IPS-18c (cell line): Measurements from ENCODE around the gene PRDM2.
"Not testable (repeated sequence)": the region's sequence is repeated elsewhere in the genome, so short reads cannot be mapped to it uniquely, and the experiment has no call there.

Experiments used
- H3K4me3 ChIP-seq: 2 replicates; pipeline ENCODE4 v1.7.0; 2013; ENCODE audit warnings: low read depth, mild to moderate bottlenecking, low read length, moderate library complexity; ENCODE audit not compliant: insufficient read depth
- H3K9me3 ChIP-seq: one replicate; pipeline ENCODE4 v1.6.1; 2013; ENCODE audit warnings: mild to moderate bottlenecking, low read length, moderate library complexity; ENCODE audit not compliant: control insufficient read depth, insufficient read depth

PRDM2 gene, protein sequence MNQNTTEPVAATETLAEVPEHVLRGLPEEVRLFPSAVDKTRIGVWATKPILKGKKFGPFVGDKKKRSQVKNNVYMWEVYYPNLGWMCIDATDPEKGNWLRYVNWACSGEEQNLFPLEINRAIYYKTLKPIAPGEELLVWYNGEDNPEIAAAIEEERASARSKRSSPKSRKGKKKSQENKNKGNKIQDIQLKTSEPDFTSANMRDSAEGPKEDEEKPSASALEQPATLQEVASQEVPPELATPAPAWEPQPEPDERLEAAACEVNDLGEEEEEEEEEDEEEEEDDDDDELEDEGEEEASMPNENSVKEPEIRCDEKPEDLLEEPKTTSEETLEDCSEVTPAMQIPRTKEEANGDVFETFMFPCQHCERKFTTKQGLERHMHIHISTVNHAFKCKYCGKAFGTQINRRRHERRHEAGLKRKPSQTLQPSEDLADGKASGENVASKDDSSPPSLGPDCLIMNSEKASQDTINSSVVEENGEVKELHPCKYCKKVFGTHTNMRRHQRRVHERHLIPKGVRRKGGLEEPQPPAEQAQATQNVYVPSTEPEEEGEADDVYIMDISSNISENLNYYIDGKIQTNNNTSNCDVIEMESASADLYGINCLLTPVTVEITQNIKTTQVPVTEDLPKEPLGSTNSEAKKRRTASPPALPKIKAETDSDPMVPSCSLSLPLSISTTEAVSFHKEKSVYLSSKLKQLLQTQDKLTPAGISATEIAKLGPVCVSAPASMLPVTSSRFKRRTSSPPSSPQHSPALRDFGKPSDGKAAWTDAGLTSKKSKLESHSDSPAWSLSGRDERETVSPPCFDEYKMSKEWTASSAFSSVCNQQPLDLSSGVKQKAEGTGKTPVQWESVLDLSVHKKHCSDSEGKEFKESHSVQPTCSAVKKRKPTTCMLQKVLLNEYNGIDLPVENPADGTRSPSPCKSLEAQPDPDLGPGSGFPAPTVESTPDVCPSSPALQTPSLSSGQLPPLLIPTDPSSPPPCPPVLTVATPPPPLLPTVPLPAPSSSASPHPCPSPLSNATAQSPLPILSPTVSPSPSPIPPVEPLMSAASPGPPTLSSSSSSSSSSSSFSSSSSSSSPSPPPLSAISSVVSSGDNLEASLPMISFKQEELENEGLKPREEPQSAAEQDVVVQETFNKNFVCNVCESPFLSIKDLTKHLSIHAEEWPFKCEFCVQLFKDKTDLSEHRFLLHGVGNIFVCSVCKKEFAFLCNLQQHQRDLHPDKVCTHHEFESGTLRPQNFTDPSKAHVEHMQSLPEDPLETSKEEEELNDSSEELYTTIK (N-terminal part only)

GRCh38 chr1:13699936-13700520 lies at the start of gene PRDM2:
PRDM2 (plus strand) TSS chr1:13700188; CDS start chr1:13715606, 15,418 bp downstream.
- H3K4me3 ChIP-seq: peak within 1 kb of the TSS; percentile 46
- peaks cover 2% of the 10 kb centered on the region for H3K9me3 ChIP-seq

GRCh38 chr1:13651279-13651678 lies 48.7 kb upstream of the PRDM2 start:
- H3K4me3 ChIP-seq: no peak overlapping the region
- no peaks in the 10 kb centered on the region for H3K9me3 ChIP-seq

GRCh38 chr1:13652238-13652637 lies 47.8 kb upstream of the PRDM2 start:
- Histone ChIP-seq H3K9me3 (no peaks in the 10 kb centered on the region), H3K4me3 (no peak overlapping the region)

- Histone ChIP-seq H3K9me3 (no peaks in the 10 kb centered on the region), H3K4me3 (no peak overlapping the region)
These were observed 38.4 kb upstream of the PRDM2 start for GRCh38 chr1:13661539-13661938.

DNA sequence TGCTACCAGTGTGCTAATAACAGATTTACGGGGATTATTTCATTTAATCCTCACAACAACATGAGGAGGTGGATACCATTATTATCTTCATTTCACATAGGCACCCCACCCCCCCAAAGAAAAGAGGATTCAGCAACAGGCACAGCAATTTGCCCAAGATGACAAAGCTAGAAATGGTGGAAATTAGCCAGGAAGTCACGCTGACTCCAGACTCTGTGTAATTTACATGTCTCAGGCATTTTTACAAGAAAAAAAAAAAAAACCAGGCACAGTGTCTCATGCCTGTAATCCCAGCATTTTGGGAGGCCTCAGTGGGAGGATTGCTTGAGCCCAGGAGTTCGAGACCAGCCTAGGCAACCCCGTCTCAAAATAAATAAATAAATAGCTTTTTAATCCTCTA lies 37.5 kb upstream of the PRDM2 start:
- Histone ChIP-seq H3K4me3 (no peak overlapping the region), H3K9me3 (no peaks in the 10 kb centered on the region)

DNA sequence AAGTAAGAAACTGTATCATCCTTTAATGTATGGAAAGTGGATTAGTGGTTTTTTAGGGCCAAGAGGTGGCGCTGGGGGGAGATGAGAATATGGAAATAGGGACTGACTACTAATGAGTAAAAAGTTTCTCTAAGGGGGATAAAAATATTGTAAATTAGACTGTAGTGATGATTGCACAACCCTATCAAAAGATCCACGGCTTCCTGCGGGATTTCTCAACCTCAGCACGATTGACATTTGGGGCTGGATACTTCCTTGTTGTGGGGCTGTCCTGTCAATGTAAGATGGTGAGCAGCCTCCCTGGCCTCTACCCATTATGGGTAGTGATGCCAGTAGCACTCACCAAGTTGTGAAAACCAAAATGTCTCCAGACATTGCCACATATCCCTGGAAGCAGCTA lies 36.0 kb upstream of the PRDM2 start:
- no peak overlapping the region for H3K4me3 ChIP-seq
- no peaks in the 10 kb centered on the region for H3K9me3 ChIP-seq

GRCh38 chr1:13664451-13664850 lies 35.5 kb upstream of the PRDM2 start:
- Histone ChIP-seq H3K9me3 (no peaks in the 10 kb centered on the region), H3K4me3 (no peak overlapping the region)

DNA sequence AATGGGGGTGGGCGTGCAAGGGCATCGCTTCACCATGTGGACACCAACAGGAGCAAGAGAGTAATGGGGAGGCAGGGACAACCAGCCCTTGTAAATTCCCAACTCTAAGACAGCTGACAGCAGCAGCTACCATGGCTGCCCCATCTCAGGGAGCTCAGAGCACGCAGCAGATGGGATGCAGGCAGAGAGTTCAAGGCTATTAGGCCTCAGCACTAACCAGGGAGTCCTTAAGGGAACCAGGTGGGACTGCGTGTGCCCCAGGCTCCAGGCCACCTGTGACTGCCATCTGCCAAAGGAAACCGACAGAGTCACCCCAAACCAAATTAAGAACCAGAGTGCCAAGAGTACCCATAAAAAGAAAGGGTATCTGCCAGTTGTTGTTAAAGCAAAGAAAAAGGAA lies 33.7 kb upstream of the PRDM2 start:
- Histone ChIP-seq H3K4me3 (no peak overlapping the region), H3K9me3 (no peaks in the 10 kb centered on the region)

GRCh38 chr1:13667691-13668090 lies 32.3 kb upstream of the PRDM2 start:
- Histone ChIP-seq H3K4me3 (no peak overlapping the region), H3K9me3 (no peaks in the 10 kb centered on the region)

- H3K9me3 ChIP-seq: peaks cover 2% of the 10 kb centered on the region
- no peak overlapping the region for H3K4me3 ChIP-seq
These were observed 25.6 kb upstream of the PRDM2 start for GRCh38 chr1:13674377-13674776.

DNA sequence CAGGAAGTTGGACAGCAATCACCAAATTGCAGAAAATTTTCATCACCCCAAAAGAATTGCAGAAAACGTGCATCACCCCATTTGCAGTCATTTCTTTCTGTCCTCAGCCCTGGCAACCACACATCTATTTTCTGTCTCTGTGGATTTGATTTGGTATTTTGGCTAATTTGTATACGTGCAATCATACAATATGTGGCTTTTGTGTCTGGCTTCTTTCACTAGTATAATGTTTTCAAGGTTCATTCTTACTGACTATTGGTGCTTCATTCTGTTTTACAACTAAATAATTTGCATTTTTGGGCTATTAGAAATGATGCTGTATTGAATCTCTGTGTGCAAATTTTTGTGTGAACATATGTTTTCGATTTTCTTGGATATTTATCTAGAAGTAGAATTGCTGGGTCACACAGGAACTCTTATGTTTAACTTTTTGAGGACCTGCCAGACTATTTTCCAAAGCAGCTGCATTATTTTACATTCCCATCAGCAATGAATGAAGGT lies 24.8 kb upstream of the PRDM2 start:
- H3K9me3 ChIP-seq: peaks cover 2% of the 10 kb centered on the region
- no peak overlapping the region for H3K4me3 ChIP-seq

- Histone ChIP-seq H3K9me3 (peaks cover 2% of the 10 kb centered on the region), H3K4me3 (no peak overlapping the region)
These were observed 22.1 kb upstream of the PRDM2 start for GRCh38 chr1:13677896-13678295.

- no peak overlapping the region for H3K4me3 ChIP-seq
- H3K9me3 ChIP-seq: peaks cover 2% of the 10 kb centered on the region
These were observed 20.3 kb upstream of the PRDM2 start for GRCh38 chr1:13679651-13680050.

- H3K9me3 ChIP-seq, H3K4me3 ChIP-seq: not testable (repeated sequence)
These were observed 19.4 kb upstream of the PRDM2 start for GRCh38 chr1:13680609-13681008.

DNA sequence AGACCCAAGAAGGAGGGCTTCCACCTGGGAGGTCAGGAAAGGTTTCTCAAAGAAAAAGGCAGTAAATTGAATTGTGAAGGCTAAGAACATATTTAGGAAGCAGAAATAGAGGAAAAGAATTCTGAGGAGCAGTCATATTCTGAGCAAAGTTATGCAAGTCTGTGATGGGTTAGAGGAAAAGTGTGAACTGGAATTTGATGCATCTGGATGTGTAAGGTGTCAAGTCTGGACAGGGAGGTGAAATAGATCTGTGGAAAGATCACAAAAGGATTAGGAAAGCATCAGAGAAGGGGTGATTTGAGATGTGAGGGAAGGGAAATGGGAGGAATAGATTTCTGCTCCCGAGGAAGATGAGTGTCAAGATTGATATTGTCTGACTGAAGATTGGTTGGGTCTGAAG lies 18.1 kb upstream of the PRDM2 start:
- Histone ChIP-seq H3K4me3 (no peak overlapping the region), H3K9me3 (no peaks in the 10 kb centered on the region)

GRCh38 chr1:13682444-13682843 lies 17.5 kb upstream of the PRDM2 start:
- Histone ChIP-seq H3K4me3 (no peak overlapping the region), H3K9me3 (no peaks in the 10 kb centered on the region)

DNA sequence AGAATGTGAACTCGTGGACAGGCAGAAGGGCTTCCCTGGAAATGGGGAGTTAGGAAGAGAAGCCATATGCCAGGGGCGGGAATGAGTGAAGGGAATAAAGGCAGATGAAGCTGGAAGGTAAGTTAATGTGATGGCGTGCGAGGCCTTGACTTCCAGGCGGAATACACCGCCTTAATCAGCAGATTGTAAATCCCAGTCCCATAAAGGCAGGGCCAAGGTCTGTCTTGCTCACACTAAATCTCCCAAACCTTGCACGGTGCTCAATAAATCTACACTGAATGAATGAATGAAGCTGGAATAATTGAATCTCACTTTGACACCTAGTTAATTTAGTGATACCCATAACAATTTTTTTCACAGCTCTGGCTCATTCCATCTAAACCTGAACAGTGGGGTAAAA lies 16.8 kb upstream of the PRDM2 start:
- Histone ChIP-seq H3K9me3 (no peaks in the 10 kb centered on the region), H3K4me3 (no peak overlapping the region)
